ENCODE measurements around the gene WDR77. TPM values are rescaled to one million over a fixed set of nuclear protein-coding genes. Genes with fewer than 3 reads are reported as not detected.

The WDR77 gene
- total and polyA plus RNA-seq, 2 of the 13 experiments (the other 11 are each of a cell fraction or from before 2014, with no cell fraction given), result 90.6 to 108 TPM

DNA sequence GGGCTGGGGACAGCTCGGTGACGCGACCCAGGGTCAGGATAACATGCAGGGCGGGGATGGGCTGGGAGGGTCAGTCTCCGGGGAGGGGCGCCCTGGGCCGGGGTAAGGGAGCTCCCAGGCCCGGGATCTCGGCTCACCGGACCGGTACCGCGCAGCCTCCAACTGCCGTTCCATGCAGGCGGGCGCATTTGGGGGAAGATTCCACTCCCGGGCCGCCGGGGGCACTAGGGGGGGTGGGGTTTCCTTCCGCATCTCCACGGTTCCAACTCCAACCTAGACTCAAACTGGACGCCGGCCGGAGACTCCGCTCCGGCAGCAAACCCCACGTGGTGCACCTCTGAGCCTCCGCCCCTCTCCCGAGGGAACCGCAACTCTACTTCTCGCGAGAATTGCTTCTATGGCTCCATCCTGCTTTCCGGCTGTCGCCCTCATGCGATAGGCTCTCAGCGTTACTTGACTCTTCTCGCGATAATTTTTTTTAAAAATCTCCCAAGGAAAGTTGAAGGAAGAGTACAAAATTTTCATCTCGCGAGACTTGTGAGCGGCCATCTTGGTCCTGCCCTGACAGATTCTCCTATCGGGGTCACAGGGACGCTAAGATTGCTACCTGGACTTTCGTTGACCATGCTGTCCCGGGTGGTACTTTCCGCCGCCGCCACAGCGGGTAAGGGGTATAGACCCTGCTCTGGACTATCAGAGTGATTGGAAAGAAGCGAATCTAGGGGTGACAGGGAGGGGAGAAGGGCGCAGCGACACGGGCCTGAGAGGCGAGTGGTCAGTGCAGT lies at the start of gene WDR77, which contains the start of gene ATP5PB (continued):
- TF ChIP-seq HOXA9 (CRISPR knock-in tag; IDR thresholded peaks at IDR 0.05; ENCODE audit: borderline replicate concordance), result 0 out of 2 replicates have a peak, but pooled peaks have one; percentile 48
- TF ChIP-seq, protein P1, sequence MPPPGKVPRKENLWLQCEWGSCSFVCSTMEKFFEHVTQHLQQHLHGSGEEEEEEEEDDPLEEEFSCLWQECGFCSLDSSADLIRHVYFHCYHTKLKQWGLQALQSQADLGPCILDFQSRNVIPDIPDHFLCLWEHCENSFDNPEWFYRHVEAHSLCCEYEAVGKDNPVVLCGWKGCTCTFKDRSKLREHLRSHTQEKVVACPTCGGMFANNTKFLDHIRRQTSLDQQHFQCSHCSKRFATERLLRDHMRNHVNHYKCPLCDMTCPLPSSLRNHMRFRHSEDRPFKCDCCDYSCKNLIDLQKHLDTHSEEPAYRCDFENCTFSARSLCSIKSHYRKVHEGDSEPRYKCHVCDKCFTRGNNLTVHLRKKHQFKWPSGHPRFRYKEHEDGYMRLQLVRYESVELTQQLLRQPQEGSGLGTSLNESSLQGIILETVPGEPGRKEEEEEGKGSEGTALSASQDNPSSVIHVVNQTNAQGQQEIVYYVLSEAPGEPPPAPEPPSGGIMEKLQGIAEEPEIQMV (CRISPR knock-in tag; IDR thresholded peaks at IDR 0.05; ENCODE audit: low read depth), result peak; percentile 45; the same call in 1 of the 2 replicates
- peak; percentile 38 for TF ChIP-seq MED1 (CRISPR knock-in tag; IDR thresholded peaks at IDR 0.05)
- peak; percentile 68; the same call in 1 of the 2 replicates for TF ChIP-seq KDM2A (CRISPR knock-in tag; IDR thresholded peaks at IDR 0.05; ENCODE audit: borderline replicate concordance, low read depth)
- TF ChIP-seq, protein P2, sequence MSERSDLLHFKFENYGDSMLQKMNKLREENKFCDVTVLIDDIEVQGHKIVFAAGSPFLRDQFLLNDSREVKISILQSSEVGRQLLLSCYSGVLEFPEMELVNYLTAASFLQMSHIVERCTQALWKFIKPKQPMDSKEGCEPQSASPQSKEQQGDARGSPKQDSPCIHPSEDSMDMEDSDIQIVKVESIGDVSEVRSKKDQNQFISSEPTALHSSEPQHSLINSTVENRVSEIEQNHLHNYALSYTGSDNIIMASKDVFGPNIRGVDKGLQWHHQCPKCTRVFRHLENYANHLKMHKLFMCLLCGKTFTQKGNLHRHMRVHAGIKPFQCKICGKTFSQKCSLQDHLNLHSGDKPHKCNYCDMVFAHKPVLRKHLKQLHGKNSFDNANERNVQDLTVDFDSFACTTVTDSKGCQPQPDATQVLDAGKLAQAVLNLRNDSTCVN (CRISPR knock-in tag; IDR thresholded peaks at IDR 0.05; ENCODE audit: borderline replicate concordance), result peak; percentile 70; the same call in 1 of the 2 replicates
- TF ChIP-seq ZFX (CRISPR knock-in tag; IDR thresholded peaks at IDR 0.05; ENCODE audit: low read depth), result peak; percentile 71
- 0 out of 2 replicates have a peak, but pooled peaks have one; percentile 16 for TF ChIP-seq MIXL1 (CRISPR knock-in tag; IDR thresholded peaks at IDR 0.05)
- peak; percentile 89 for TF ChIP-seq KAT8 (CRISPR knock-in tag; IDR thresholded peaks at IDR 0.05)
- TF ChIP-seq MEIS2 (CRISPR knock-in tag; IDR thresholded peaks at IDR 0.05), result peak; percentile 6; the same call in 1 of the 2 replicates
- TF ChIP-seq ZNF562 (CRISPR knock-in tag; IDR thresholded peaks at IDR 0.05; ENCODE audit: borderline replicate concordance), result no peak
- 0 out of 2 replicates have a peak, but pooled peaks have one; percentile 49 for TF ChIP-seq ZFP90 (CRISPR knock-in tag; IDR thresholded peaks at IDR 0.05; ENCODE audit: borderline replicate concordance)
- TF ChIP-seq, protein P3, sequence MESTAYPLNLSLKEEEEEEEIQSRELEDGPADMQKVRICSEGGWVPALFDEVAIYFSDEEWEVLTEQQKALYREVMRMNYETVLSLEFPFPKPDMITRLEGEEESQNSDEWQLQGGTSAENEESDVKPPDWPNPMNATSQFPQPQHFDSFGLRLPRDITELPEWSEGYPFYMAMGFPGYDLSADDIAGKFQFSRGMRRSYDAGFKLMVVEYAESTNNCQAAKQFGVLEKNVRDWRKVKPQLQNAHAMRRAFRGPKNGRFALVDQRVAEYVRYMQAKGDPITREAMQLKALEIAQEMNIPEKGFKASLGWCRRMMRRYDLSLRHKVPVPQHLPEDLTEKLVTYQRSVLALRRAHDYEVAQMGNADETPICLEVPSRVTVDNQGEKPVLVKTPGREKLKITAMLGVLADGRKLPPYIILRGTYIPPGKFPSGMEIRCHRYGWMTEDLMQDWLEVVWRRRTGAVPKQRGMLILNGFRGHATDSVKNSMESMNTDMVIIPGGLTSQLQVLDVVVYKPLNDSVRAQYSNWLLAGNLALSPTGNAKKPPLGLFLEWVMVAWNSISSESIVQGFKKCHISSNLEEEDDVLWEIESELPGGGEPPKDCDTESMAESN (CRISPR knock-in tag; conservative IDR thresholded peaks at IDR 0.05), result peak; percentile 13; the same call in 1 of the 2 replicates
- TF ChIP-seq MAF1 (CRISPR knock-in tag; IDR thresholded peaks at IDR 0.05; ENCODE audit: borderline replicate concordance), result no peak
- TF ChIP-seq, protein P4, sequence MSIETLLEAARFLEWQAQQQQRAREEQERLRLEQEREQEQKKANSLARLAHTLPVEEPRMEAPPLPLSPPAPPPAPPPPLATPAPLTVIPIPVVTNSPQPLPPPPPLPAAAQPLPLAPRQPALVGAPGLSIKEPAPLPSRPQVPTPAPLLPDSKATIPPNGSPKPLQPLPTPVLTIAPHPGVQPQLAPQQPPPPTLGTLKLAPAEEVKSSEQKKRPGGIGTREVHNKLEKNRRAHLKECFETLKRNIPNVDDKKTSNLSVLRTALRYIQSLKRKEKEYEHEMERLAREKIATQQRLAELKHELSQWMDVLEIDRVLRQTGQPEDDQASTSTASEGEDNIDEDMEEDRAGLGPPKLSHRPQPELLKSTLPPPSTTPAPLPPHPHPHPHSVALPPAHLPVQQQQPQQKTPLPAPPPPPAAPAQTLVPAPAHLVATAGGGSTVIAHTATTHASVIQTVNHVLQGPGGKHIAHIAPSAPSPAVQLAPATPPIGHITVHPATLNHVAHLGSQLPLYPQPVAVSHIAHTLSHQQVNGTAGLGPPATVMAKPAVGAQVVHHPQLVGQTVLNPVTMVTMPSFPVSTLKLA (IDR thresholded peaks at IDR 0.05), result peak; percentile 70
- 0 out of 2 replicates have a peak, but pooled peaks have one; percentile 18 for TF ChIP-seq ESRRA (CRISPR knock-in tag; IDR thresholded peaks at IDR 0.05; ENCODE audit: low read depth)
- no peak for TF ChIP-seq SP2 (CRISPR knock-in tag; IDR thresholded peaks at IDR 0.05)
- TF ChIP-seq GFI1 (CRISPR knock-in tag; IDR thresholded peaks at IDR 0.05; ENCODE audit: borderline replicate concordance), result 0 out of 2 replicates have a peak, but pooled peaks have one; percentile 8
- TF ChIP-seq, protein P5, sequence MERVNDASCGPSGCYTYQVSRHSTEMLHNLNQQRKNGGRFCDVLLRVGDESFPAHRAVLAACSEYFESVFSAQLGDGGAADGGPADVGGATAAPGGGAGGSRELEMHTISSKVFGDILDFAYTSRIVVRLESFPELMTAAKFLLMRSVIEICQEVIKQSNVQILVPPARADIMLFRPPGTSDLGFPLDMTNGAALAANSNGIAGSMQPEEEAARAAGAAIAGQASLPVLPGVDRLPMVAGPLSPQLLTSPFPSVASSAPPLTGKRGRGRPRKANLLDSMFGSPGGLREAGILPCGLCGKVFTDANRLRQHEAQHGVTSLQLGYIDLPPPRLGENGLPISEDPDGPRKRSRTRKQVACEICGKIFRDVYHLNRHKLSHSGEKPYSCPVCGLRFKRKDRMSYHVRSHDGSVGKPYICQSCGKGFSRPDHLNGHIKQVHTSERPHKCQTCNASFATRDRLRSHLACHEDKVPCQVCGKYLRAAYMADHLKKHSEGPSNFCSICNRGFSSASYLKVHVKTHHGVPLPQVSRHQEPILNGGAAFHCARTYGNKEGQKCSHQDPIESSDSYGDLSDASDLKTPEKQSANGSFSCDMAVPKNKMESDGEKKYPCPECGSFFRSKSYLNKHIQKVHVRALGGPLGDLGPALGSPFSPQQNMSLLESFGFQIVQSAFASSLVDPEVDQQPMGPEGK (CRISPR knock-in tag; IDR thresholded peaks at IDR 0.05), result peak; percentile 26; the same call in 1 of the 2 replicates
- peak; percentile 15; the same call in 1 of the 2 replicates for TF ChIP-seq ZFP41 (CRISPR knock-in tag; IDR thresholded peaks at IDR 0.05; ENCODE audit: borderline replicate concordance)
- peak; percentile 89 for TF ChIP-seq GATAD1 (CRISPR knock-in tag; IDR thresholded peaks at IDR 0.05)

Data from HepG2 (cell line).